H1 (cell line): ENCODE measurements around the gene PPFIBP2. TPM values are rescaled to one million over a fixed set of nuclear protein-coding genes. Genes with fewer than 3 reads are reported as not detected.

Experiments used
- CTCF ChIA-PET: fragments of 300-600 bp; sonication (Branson Sonifier 250); formaldehyde crosslinking; loops from one replicate; lab custom pipeline; 2021; ENCODE audit not compliant: partially characterized antibody; lab: Charles Lee
- POLR2A ChIA-PET: fragments of 300-600 bp; sonication (Branson Sonifier 250); formaldehyde crosslinking; loops from one replicate; lab custom pipeline; 2021; ENCODE audit warnings: inconsistent platforms; ENCODE audit not compliant: partially characterized antibody; lab: Charles Lee
- DNase-seq, 2 experiments: peaks; one replicate each; pipeline versions ENCODE4 v3.0.0 to v3.0.0-alpha.2; 2010 to 2022; ENCODE audit warnings: low spot score in 2 of 2, low read depth in 1 of 2, mixed read lengths in 1 of 2
- FAIRE-seq: peaks from 2 replicates; lab custom pipeline; 2011; peaks lifted over from hg19 to GRCh38; lab: Jason Lieb, UNC
- H2AFZ ChIP-seq: 2 replicates; pipeline ENCODE4 v1.8.1; 2012; ENCODE audit warnings: low read length, inconsistent platforms
- H2AK5ac ChIP-seq: 2 replicates; pipeline ENCODE4 v1.6.1; 2013; ENCODE audit warnings: low read depth, low read length
- H2BK120ac ChIP-seq: replicated peaks from 2 replicates; pipeline ENCODE3; 2013; ENCODE audit warnings: low read depth, low read length, inconsistent platforms
- H2BK12ac ChIP-seq: 2 replicates; pipeline ENCODE4 v1.6.1; 2013; ENCODE audit warnings: low read depth, low read length
- H2BK15ac ChIP-seq: 2 replicates; pipeline ENCODE4 v1.6.1; 2013; ENCODE audit warnings: low read length
- H2BK20ac ChIP-seq: 2 replicates; pipeline ENCODE4 v1.6.1; 2013; ENCODE audit warnings: low read length
- H2BK5ac ChIP-seq: 2 replicates; pipeline ENCODE4 v1.6.1; 2013; ENCODE audit warnings: low read depth, low read length
- H3K14ac ChIP-seq: 2 replicates; pipeline ENCODE4 v1.6.1; 2013; ENCODE audit warnings: inconsistent platforms; ENCODE audit not compliant: insufficient read length
- H3K18ac ChIP-seq: 2 replicates; pipeline ENCODE4 v1.6.1; 2013; ENCODE audit warnings: low read length; ENCODE audit errors: extremely low read depth
- H3K23ac ChIP-seq: 2 replicates; pipeline ENCODE4 v1.6.1; 2013; ENCODE audit warnings: inconsistent platforms; ENCODE audit not compliant: insufficient read length
- H3K23me2 ChIP-seq: 2 replicates; pipeline ENCODE4 v1.6.1; 2013; ENCODE audit warnings: low read depth, low read length
- H3K27ac ChIP-seq: 2 replicates; pipeline ENCODE4 v1.6.1; 2011; ENCODE audit warnings: low read depth, low read length, inconsistent platforms
- H3K27me3 ChIP-seq, 4 experiments: replicated peaks in 1 of 4; 1 replicate in 1 of 4; 2 replicates in 3 of 4; pipeline versions ENCODE4 v1.6.1 to v1.8.1; 2011 to 2013; ENCODE audit warnings: low read length in 3 of 4, mild to moderate bottlenecking in 3 of 4, inconsistent platforms in 2 of 4, mixed read lengths in 2 of 4, moderate library complexity in 1 of 4; ENCODE audit not compliant: control insufficient read depth in 3 of 4, insufficient read depth in 3 of 4; ENCODE audit errors: extremely low read depth in 1 of 4
- H3K36me3 ChIP-seq, 4 experiments: 2 replicates each; pipeline versions ENCODE4 v1.6.1 to v1.8.1; 2011 to 2013; ENCODE audit warnings: mild to moderate bottlenecking in 4 of 4, low read length in 3 of 4, moderate library complexity in 2 of 4, control low read depth in 1 of 4, inconsistent platforms in 1 of 4; ENCODE audit not compliant: insufficient read depth in 4 of 4, control insufficient read depth in 2 of 4
- H3K4ac ChIP-seq: replicated peaks from 2 replicates; pipeline ENCODE3; 2013; ENCODE audit warnings: low read length, low read depth, mixed read lengths, inconsistent platforms; ENCODE audit not compliant: insufficient read length
- H3K4me1 ChIP-seq, 4 experiments: replicated peaks in 1 of 4; 1 replicate in 1 of 4; 2 replicates in 3 of 4; pipeline versions ENCODE4 v1.6.1 to v1.8.1; 2011 to 2013; ENCODE audit warnings: low read length in 3 of 4, inconsistent platforms in 2 of 4, mixed read lengths in 1 of 4; ENCODE audit not compliant: insufficient read depth in 4 of 4, control insufficient read depth in 3 of 4
- H3K4me2 ChIP-seq, 2 experiments: 2 replicates each; pipeline versions ENCODE4 v1.6.1 to v1.8.1; 2011 to 2013; ENCODE audit warnings: low read depth in 2 of 2, low read length in 2 of 2, control low read depth in 1 of 2, inconsistent platforms in 1 of 2, mild to moderate bottlenecking in 1 of 2; ENCODE audit not compliant: insufficient read depth in 1 of 2
- H3K4me3 ChIP-seq, 4 experiments: fragments of 200-600, 300-600 bp in 1 of 4; sonication (generic), shearing (Covaris generic), sonication (Bioruptor Twin) in 1 of 4; 2 replicates each; pipeline versions ENCODE4 v1.5.1 to v1.8.1; 2011 to 2016; ENCODE audit warnings: low read length in 4 of 4, low read depth in 3 of 4, control low read depth in 2 of 4, inconsistent platforms in 2 of 4, mild to moderate bottlenecking in 2 of 4, mixed read lengths in 1 of 4, moderate library complexity in 1 of 4; ENCODE audit not compliant: insufficient read depth in 2 of 4; ENCODE audit errors: extremely low read depth in 1 of 4
- H3K56ac ChIP-seq: replicated peaks from 2 replicates; pipeline ENCODE3; 2013; ENCODE audit warnings: low read depth, mild to moderate bottlenecking, mixed read lengths, low read length, inconsistent platforms; ENCODE audit not compliant: insufficient read length
- H3K79me1 ChIP-seq: 2 replicates; pipeline ENCODE4 v1.6.1; 2013; ENCODE audit warnings: low read depth, low read length, control low read depth
- H3K79me2 ChIP-seq, 2 experiments: 2 replicates each; pipeline versions ENCODE4 v1.6.1 to v1.8.1; 2012 to 2013; ENCODE audit warnings: low read length in 2 of 2, mild to moderate bottlenecking in 2 of 2, inconsistent platforms in 1 of 2; ENCODE audit not compliant: insufficient read depth in 2 of 2, control insufficient read depth in 1 of 2
- H3K9ac ChIP-seq, 4 experiments: replicated peaks in 1 of 4; 1 replicate in 1 of 4; 2 replicates in 3 of 4; pipeline versions ENCODE4 v1.6.1 to v1.8.1; 2011 to 2013; ENCODE audit warnings: low read depth in 3 of 4, low read length in 3 of 4, control low read depth in 2 of 4, mild to moderate bottlenecking in 2 of 4, moderate library complexity in 2 of 4, inconsistent platforms in 1 of 4; ENCODE audit errors: extremely low read depth in 1 of 4
- H3K9me3 ChIP-seq, 2 experiments: 2 replicates each; pipeline versions ENCODE4 v1.6.1 to v1.8.1; 2012 to 2013; ENCODE audit warnings: mild to moderate bottlenecking in 2 of 2, moderate library complexity in 2 of 2, control low read depth in 1 of 2, inconsistent platforms in 1 of 2, low read depth in 1 of 2, low read length in 1 of 2, mixed read lengths in 1 of 2; ENCODE audit not compliant: insufficient read depth in 2 of 2
- H4K20me1 ChIP-seq, 2 experiments: replicated peaks in 1 of 2; 2 replicates each; pipeline versions ENCODE3 to v1.8.1; 2011 to 2013; ENCODE audit warnings: inconsistent platforms in 2 of 2, low read length in 2 of 2, mild to moderate bottlenecking in 1 of 2; ENCODE audit not compliant: insufficient read depth in 2 of 2, control insufficient read depth in 1 of 2
- H4K5ac ChIP-seq: 2 replicates; pipeline ENCODE4 v1.6.1; 2013; ENCODE audit warnings: low read length, low read depth, mixed read lengths, inconsistent platforms; ENCODE audit not compliant: insufficient read length
- H4K8ac ChIP-seq: 2 replicates; pipeline ENCODE4 v1.8.0; 2013; ENCODE audit warnings: mild to moderate bottlenecking, moderate library complexity, low read length, inconsistent platforms; ENCODE audit not compliant: insufficient read depth; ENCODE audit errors: extremely low read depth
- H4K91ac ChIP-seq: replicated peaks from 2 replicates; pipeline ENCODE3; 2013; ENCODE audit warnings: low read length, mixed read lengths, inconsistent platforms; ENCODE audit not compliant: insufficient read length
- ASH2L ChIP-seq: fragments of 200-600, 300-600 bp; sonication (generic); IDR thresholded peaks from one replicate; pipeline ENCODE4 v1.7.1; 2017; ENCODE audit warnings: low read length
- BCL11A ChIP-seq, 2 experiments: IDR thresholded peaks; one replicate each; pipeline ENCODE4 v1.6.1; 2011; ENCODE audit warnings: low read depth in 2 of 2, low read length in 2 of 2, mild to moderate bottlenecking in 2 of 2
- EGR1 ChIP-seq: IDR thresholded peaks from 2 replicates; pipeline ENCODE4 v1.6.1; 2011; ENCODE audit warnings: low read depth, low read length, borderline replicate concordance
- GABPA ChIP-seq: IDR thresholded peaks from 2 replicates; pipeline ENCODE4 v1.6.1; 2011; ENCODE audit warnings: mild to moderate bottlenecking, low read length, moderate library complexity, borderline replicate concordance; ENCODE audit not compliant: insufficient read depth
- NRF1 ChIP-seq: IDR thresholded peaks from 2 replicates; pipeline ENCODE4 v1.6.1; 2011; ENCODE audit warnings: mild to moderate bottlenecking, low read depth, low read length, improper control_type of control experiment
- RNF2 ChIP-seq: fragments of 200-900, 300-1000 bp; sonication (generic); IDR thresholded peaks from 2 replicates; pipeline ENCODE4 v1.7.1; 2016; ENCODE audit warnings: borderline replicate concordance, low read depth, mild to moderate bottlenecking, antibody characterized with exemption, low read length; ENCODE audit not compliant: poor library complexity, severe bottlenecking; ENCODE audit errors: missing control alignments
- RXRA ChIP-seq: IDR thresholded peaks from 2 replicates; pipeline ENCODE4 v1.6.1; 2011; ENCODE audit warnings: low read depth, mild to moderate bottlenecking, low read length, moderate library complexity; ENCODE audit not compliant: insufficient read depth
- SP1 ChIP-seq: IDR thresholded peaks from 2 replicates; pipeline ENCODE4 v1.6.1; 2011; ENCODE audit warnings: low read depth, low read length
- TBP ChIP-seq: IDR thresholded peaks from 2 replicates; pipeline ENCODE4 v1.6.1; 2011; ENCODE audit warnings: low read depth, low read length, improper control_type of control experiment
- USF2 ChIP-seq: IDR thresholded peaks from 2 replicates; pipeline ENCODE4 v1.6.1; 2011; ENCODE audit warnings: low read length, improper control_type of control experiment
- ZNF274 ChIP-seq: IDR thresholded peaks from 2 replicates; pipeline ENCODE4 v1.7.0; 2012; ENCODE audit warnings: low read length, borderline replicate concordance; ENCODE audit errors: extremely low read depth
- WGBS, 2 experiments: shearing (Covaris generic) in 1 of 2; methylation state at CpG; one replicate each; pipeline versions ENCODE4 v1.1.6 to v1.1.7; 2013 to 2015; ENCODE audit warnings: low lambda C conversion rate in 2 of 2, mixed read lengths in 2 of 2, inconsistent platforms in 1 of 2, low coverage in 1 of 2, missing lambda C conversion rate in 1 of 2; ENCODE audit not compliant: insufficient replicate concordance in 2 of 2, insufficient coverage in 1 of 2, insufficient read length in 1 of 2; ENCODE audit errors: extremely low coverage in 1 of 2, missing lambda C conversion rate in 1 of 2; 5-methylcytosine and 5-hydroxymethylcytosine counted together
- polyA plus RNA-seq, 7 experiments: library from polyadenylated mRNA; depleted of rRNA in 3 of 7; stranded (reverse) in 5 of 7; unstranded in 2 of 7; fragments of >200 nt in 5 of 7; fragments of 200-250 nt in 2 of 7; gene quantifications; 1 replicate in 5 of 7; 2 replicates in 1 of 7; 4 replicates in 1 of 7; pipeline versions ENCODE4 v1.2.1 to v1.2.3, GENCODE V29; 2011 to 2013; ENCODE audit warnings: missing spikeins in 2 of 7, mixed read lengths in 2 of 7
- total RNA-seq: library from RNA; stranded (reverse); fragmentation: NEBNext Ultra II Directional; extraction: Animal tissue kit (Norgen Biotek cat#: 25700); gene quantifications from 2 replicates; pipeline ENCODE4 v1.2.1, GENCODE V29; 2021
- TF ChIP-seq, protein P1 (sequence below): IDR thresholded peaks from 2 replicates; pipeline ENCODE4 v1.6.1; 2011; ENCODE audit warnings: low read depth, mild to moderate bottlenecking, low read length; ENCODE audit not compliant: insufficient read depth

The PPFIBP2 gene
- total and polyA plus RNA-seq, 2 of the 8 experiments (the other 6 are each of a cell fraction or from before 2014, with no cell fraction given): 5.5 to 9.8 TPM

DNA sequence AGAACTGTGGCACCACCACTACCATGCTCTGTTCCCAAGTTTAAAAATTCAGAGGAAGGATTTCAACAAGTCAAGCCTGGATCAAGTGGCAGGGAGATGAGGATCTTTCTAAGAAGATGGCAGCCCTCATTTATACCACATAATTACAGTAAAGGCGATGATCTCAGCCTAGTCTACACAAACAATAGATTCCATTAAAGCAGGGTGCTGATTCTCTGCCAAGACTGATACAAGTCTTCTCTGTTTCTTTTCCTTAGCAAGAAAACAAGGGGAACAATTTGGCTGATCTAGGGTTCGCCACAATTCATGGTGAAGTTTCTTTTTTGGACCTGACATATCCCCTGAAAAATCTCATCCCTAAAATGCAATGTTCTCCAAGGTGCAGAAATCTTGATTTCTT is 73.9 kb downstream of the PPFIBP2 start:
- Histone ChIP-seq H4K20me1 (no peaks in the 10 kb centered on the region), H3K9me3 (no peaks in the 10 kb centered on the region), H4K5ac (no peak overlapping the region), H2BK15ac (no peak overlapping the region), H3K23me2 (no peaks in the 10 kb centered on the region), H3K9ac (no peak overlapping the region), H2AK5ac (no peak overlapping the region), H3K27ac (no peak overlapping the region), H3K79me2 (no peaks in the 10 kb centered on the region), H3K4ac (no peak overlapping the region), H3K56ac (no peak overlapping the region), H4K8ac (no peak overlapping the region), H2BK5ac (no peak overlapping the region), H2BK20ac (no peak overlapping the region), H3K4me3 (no peak overlapping the region), H2BK12ac (no peak overlapping the region), H3K23ac (no peak overlapping the region), H2BK120ac (no peak overlapping the region), H3K36me3 (no peaks in the 10 kb centered on the region), H3K14ac (no peak overlapping the region), H3K4me2 (no peak overlapping the region), H3K18ac (no peak overlapping the region), H3K79me1 (no peaks in the 10 kb centered on the region), H2AFZ (no peak overlapping the region), H4K91ac (no peak overlapping the region), H3K4me1 (no peaks in the 10 kb centered on the region; a peak in 1 of 7 replicates), H3K27me3 (no peaks in the 10 kb centered on the region)
- 89% methylated on average over 2 of the region's 2 CpGs; no CpG with 5 or more reads in 1 of the 2 experiments for WGBS, 2 experiments
- FAIRE-seq: no peak
- DNase-seq: no peak
- CTCF ChIA-PET: interaction anchor here (9.1 kb wide), 1 partner anchor 16 kb away, joined by 82 read pairs; no protein-coding TSS in a partner anchor
- POLR2A ChIA-PET: no interaction called here
- TF ChIP-seq BCL11A (IDR thresholded peaks at IDR 0.05; ENCODE audit: low read depth in 2 of 2, low read length in 2 of 2): no peak
- no peak for TF ChIP-seq TBP
- TF ChIP-seq ZNF274: no peak
- no peak for TF ChIP-seq RXRA
- no peak for TF ChIP-seq SP1
- TF ChIP-seq, protein P1, sequence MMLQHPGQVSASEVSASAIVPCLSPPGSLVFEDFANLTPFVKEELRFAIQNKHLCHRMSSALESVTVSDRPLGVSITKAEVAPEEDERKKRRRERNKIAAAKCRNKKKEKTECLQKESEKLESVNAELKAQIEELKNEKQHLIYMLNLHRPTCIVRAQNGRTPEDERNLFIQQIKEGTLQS: no peak
- no peak for TF ChIP-seq EGR1
- no peak for TF ChIP-seq ASH2L
- TF ChIP-seq NRF1: no peak
- TF ChIP-seq GABPA: no peak
- no peak for TF ChIP-seq RNF2
- TF ChIP-seq USF2: no peak
